Stimulated activated CD4-positive, alpha-beta T cell treated with anti-CD3 and anti-CD28 coated beads, Interleukin-15, amount 100 ng/mL, for 1 hour (primary cell): Measurements from ENCODE around the gene DOLPP1.
"Not testable (repeated sequence)": the region's sequence is repeated elsewhere in the genome, so short reads cannot be mapped to it uniquely, and the experiment has no call there.

ENCODE experiments used
- DNase-seq, 2 donors: peaks; one replicate each; pipeline ENCODE4 v3.0.0-alpha.2; 2020; ENCODE audit warnings: low read depth in 1 of 2, low spot score in 1 of 2

DOLPP1 gene

GRCh38 chr9:129080601-129081387 lies at the start of gene DOLPP1:
DOLPP1 (plus strand) TSS chr9:129081111; CDS start chr9:129081132, 21 bp downstream.
- peak; percentile 96 to 98 for DNase-seq

GRCh38 chr9:129031514-129031913 lies 49.4 kb upstream of the DOLPP1 start:
- no peak for DNase-seq

GRCh38 chr9:129032541-129033159 lies 48.3 kb upstream of the DOLPP1 start:
- DNase-seq: no peak

- no peak for DNase-seq
Observed at GRCh38 chr9:129033216-129033615, 47.7 kb upstream of the DOLPP1 start.

- not testable (repeated sequence) for DNase-seq
Observed at GRCh38 chr9:129035838-129036237, 45.1 kb upstream of the DOLPP1 start.

GRCh38 chr9:129036241-129036922 lies 44.5 kb upstream of the DOLPP1 start, which contains the start of gene MIGA2:
MIGA2 (plus strand) TSS chr9:129036626; CDS start chr9:129040595, 3,969 bp downstream.
- DNase-seq: peak; percentile 81 to 89

GRCh38 chr9:129036923-129037766 lies 43.8 kb upstream of the DOLPP1 start:
- DNase-seq: no peak

GRCh38 chr9:129037767-129038098 lies 43.2 kb upstream of the DOLPP1 start:
- DNase-seq: no peak

GRCh38 chr9:129038109-129038852 lies 42.6 kb upstream of the DOLPP1 start:
- DNase-seq: no peak

GRCh38 chr9:129040113-129040643 lies 40.7 kb upstream of the DOLPP1 start:
- DNase-seq: no peak

GRCh38 chr9:129042016-129042415 lies 38.9 kb upstream of the DOLPP1 start:
- DNase-seq: no peak

GRCh38 chr9:129052592-129052991 lies 28.3 kb upstream of the DOLPP1 start:
- no peak for DNase-seq

GRCh38 chr9:129053020-129053419 lies 27.9 kb upstream of the DOLPP1 start:
- no peak for DNase-seq

- DNase-seq: no peak
Observed at GRCh38 chr9:129054163-129054851, 26.6 kb upstream of the DOLPP1 start.

GRCh38 chr9:129058965-129059795 lies 21.7 kb upstream of the DOLPP1 start:
- DNase-seq: no peak

GRCh38 chr9:129059796-129060785 lies 20.8 kb upstream of the DOLPP1 start:
- no peak for DNase-seq

- no peak for DNase-seq
Observed at GRCh38 chr9:129060991-129061390, 19.9 kb upstream of the DOLPP1 start.
